Measurements from ENCODE around the gene LGALS9C.
"Not testable (repeated sequence)": the region's sequence is repeated elsewhere in the genome, so short reads cannot be mapped to it uniquely, and the experiment has no call there.

The LGALS9C gene

DNA sequence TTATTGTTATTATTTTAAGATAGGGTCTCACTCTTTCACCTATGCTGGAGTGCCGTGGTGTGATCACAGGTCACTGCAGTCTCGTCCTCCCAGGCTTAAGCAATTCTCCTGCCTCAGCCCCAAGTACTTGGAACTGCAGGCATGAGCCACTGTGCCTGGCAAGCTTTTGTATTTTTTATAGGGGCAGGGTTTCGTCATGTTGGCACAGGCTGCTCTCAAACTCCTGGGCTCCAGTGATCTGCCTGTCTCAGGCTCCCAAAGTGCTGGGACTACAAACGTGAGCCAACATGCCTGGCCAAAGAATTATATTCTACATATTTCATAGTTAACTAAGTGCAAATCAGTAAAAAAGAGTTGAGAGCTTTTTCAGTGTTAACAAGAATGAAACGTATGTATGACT is 65.6 kb downstream of the LGALS9C start:
- DNase-seq, result not testable (repeated sequence)

GRCh38 chr17:18542907-18543306 is 66.3 kb downstream of the LGALS9C start:
- DNase-seq, result not testable (repeated sequence)
